ENCODE results near the gene NDC80.
A peak's percentile ranks its signal among the peaks of the same experiment; 100 is the strongest.
"Not testable (repeated sequence)": the region's sequence is repeated elsewhere in the genome, so short reads cannot be mapped to it uniquely, and the experiment has no call there.

Gene NDC80

DNA sequence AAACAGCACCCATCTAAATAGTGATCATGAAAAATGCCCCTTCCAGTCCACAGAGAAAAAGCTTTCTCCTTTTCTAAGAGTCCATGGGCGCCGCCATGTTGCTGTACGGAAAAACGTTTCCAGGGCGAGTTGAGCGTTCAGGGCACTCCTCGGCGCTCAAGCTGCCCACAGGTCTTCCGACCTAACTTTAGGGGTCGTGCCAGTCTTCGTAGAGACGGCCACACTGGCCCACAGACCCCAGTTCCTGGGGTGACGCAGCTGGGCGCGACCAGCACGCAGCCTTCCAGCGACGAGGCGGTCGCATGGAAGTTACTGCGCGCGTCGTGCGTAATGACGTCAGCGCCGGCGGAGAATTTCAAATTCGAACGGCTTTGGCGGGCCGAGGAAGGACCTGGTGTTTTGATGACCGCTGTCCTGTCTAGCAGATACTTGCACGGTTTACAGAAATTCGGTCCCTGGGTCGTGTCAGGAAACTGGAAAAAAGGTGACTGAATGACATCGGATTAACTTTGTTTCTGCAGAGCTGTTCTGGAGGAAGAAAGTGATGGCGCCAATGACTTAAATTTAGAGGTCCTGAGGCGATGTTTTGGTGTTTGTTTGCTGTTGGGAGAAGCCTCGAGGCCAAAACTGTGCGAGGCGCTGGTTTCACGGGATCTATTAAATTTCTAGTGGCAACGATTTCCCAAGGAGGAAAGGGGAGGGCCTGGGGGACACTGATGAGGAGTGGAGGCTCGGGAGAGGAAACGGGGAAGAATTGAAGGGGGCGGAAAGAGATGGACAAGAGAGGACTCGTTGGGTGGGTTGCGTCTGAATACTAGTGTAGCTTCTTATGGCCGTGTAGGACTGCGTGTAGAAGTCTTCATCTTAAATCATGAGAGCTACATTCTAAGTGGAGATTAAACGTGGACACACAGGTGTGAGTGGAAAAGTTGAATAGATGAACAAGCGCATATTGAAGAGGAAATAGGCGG is at the start of gene NDC80, which contains the start of gene METTL4:
Gene NDC80 (plus strand): TSS at position 358 of the 971 bp plus-strand sequence. CDS start 1,429 bp downstream, outside the sequence.
Gene METTL4 (minus strand): TSS at position 306 of the 971 bp plus-strand sequence. CDS start 4,289 bp downstream, outside the sequence.
- FAIRE-seq (peak; percentile 99), DNase-seq (ENCODE audit: low spot score) (peak; percentile 99)

DNA sequence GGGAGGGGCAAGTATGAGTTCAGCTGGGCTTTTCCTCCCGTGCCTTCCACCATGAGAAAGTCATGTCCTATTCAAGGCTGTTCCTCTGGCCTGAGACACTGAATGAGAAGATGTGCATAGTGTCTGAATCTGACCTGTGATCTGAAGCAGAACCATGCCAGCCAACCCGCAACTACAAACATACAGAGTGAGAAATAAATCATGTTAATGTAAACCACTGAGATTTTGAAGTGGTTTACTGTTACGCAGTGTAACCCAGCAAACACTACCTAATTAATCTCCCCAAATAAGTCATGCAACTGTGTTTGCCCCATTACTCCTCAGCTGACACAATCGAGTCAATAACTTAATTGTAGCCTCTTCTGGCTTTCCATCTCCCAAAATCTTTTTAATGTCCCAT is 49.2 kb upstream of the NDC80 start:
- DNase-seq (ENCODE audit: low spot score) (no peak), FAIRE-seq (peak; percentile 90)

- not testable (repeated sequence) for DNase-seq (ENCODE audit: low spot score)
- FAIRE-seq: peak; percentile 20
Measured at GRCh38 chr18:2524794-2525198, 46.6 kb upstream of the NDC80 start.

DNA sequence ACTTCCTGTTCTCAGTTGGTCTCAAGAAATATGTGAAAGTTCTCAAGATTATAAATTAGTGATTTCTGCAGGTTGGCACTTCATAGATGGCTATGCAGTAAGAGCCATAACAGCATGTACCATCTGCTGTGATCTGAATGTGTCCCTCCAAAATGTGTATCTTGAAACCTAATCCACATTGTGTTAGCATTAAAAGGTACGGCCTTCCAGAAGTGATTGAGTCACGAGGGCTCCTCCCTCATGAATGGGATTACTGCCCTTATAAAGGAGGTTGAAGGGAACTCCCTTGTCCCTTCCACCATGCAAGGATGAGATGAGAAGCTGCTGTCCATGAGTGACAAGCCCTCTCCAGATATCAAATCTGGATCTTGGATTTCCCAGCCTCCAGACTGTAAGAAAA is 45.0 kb upstream of the NDC80 start:
- FAIRE-seq: peak; percentile 85

DNA sequence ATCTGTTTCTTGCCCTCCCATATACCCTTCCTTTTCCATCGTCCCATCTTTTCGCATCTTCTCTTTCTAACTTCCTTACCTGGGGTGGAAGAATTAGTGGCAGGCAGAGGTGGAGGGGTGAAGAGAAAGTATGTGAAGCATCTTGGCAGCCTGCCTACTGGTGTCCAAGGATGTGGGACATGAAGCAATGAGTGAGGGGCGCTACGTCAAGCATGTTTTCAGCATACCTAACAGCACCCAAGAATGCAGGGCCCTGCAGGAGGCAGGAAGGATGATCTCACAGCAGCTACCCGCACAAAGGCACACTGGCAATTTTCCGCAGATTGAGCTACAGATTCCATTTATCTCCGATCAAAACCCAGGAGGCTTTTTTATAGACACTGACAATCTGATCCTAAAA is 42.2 kb upstream of the NDC80 start:
- FAIRE-seq (peak; percentile 99), DNase-seq (ENCODE audit: low spot score) (peak; percentile 97)

More for the DNA sequence above, 45.0 kb upstream of the NDC80 start:
- DNase-seq (ENCODE audit: low spot score): no peak

- peak; percentile 23 for FAIRE-seq
- DNase-seq (ENCODE audit: low spot score): no peak
Measured at GRCh38 chr18:2531751-2532150, 39.6 kb upstream of the NDC80 start.

GRCh38 chr18:2532797-2533196 is 38.6 kb upstream of the NDC80 start:
- no peak for DNase-seq (ENCODE audit: low spot score)
- FAIRE-seq: no peak

GRCh38 chr18:2534906-2535305 is 36.5 kb upstream of the NDC80 start:
- no peak for FAIRE-seq
- no peak for DNase-seq (ENCODE audit: low spot score)

DNA sequence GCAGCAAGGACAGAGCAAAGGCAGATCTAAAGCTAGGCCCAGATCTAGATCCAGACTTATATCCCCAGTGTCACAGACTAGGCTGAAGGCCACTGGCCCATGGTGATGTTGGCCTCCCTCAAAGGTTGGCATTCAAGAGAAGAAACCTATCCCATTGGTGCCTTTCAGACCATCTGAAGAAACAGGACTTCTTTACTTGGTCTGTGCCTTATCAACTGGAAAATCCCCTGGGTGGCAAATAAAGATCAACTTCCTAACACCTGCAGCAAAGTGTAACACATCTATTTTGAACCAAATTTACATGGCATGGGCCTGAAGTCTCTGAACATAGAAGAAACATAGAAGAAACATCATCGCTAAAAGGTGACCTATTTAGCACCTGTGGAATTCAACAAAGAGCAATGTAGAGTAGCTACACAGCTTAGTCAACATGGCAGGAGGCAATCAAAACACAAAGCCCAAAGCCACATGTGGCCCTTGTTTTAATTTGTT is 35.9 kb upstream of the NDC80 start:
- FAIRE-seq: peak; percentile 95
- DNase-seq (ENCODE audit: low spot score): no peak

- DNase-seq (ENCODE audit: low spot score) (no peak), FAIRE-seq (no peak)
Measured at GRCh38 chr18:2536063-2536462, 35.3 kb upstream of the NDC80 start.

DNA sequence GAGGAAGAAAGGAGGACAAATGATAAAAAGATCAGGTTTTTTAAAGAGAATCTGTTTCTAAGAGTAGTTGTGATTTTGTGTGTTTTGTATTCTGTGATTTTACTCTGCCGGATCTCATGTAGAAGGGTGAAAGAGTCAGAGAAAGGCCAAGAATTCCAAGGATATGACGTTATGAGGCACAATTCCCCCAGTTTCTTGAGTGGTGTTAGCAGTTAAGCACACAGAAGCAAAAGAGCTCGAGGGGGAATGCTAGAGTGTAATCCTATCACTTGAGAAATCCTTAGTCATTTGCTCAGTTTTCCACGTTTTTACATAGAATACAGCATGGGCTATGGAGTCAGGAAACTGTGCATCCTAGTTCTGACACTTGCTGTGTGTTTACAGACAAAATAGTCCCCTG is 34.9 kb upstream of the NDC80 start:
- no peak for FAIRE-seq
- DNase-seq (ENCODE audit: low spot score): peak; percentile 74

GRCh38 chr18:2537296-2537695 is 34.1 kb upstream of the NDC80 start:
- DNase-seq (ENCODE audit: low spot score): no peak
- FAIRE-seq: no peak

DNA sequence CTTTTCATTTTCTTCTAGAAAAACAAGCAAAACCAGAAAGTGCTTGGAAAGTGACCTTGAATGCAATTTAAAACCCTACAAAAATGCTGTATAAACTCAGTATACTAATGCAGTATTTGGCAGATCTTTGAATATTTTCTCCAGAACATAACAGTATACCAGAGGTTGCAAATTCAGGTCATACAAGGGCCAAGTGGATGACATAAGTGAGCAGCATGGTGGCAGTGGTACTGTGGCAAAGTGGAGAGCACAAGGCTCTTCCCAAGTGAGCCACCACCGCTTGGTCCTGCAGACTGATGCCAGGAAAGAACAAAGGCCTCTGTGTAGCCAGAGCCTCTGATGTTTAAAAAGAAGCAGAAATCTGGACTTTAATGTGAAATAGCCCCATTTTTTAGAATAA is 33.1 kb upstream of the NDC80 start:
- FAIRE-seq: peak; percentile 93
- DNase-seq (ENCODE audit: low spot score): no peak

DNA sequence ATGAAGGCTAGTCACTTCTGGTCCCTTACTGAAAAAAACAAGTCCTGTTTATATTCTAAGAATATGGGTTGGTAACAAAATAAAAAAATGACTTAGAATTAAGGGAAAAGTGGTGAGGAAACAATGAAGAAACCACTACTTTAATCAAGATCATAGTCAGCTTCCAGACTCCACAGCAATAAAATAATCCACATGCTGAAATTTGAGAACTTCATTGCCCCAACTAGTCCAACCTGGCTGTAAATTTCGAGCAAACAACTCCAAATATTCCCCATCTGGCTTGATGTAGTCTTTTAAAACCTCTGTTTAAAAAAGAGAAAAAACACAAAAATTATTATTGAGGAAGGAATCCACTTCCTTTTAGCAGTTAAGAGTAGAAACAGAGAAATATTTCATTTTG is 32.5 kb upstream of the NDC80 start:
- FAIRE-seq: no peak
- DNase-seq (ENCODE audit: low spot score): no peak

DNA sequence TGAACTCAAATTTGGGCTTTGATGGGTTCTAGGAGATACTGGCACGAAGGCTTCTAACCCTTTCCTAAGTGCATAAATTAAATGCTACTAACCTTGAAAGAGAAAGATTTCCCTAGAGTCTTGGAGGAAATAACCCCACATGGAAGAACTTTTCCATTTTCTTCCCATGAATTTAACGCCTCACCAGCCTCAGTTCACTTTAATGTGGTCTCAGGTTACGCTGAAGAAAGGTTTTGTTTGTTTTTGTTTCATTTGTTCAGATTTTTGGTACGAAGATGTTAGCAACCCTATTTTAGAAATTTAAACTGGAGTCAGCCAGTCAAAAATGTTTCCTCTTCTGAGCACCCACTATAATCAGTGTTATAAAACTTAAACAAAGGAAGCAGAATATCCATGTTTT is 30.8 kb upstream of the NDC80 start:
- DNase-seq (ENCODE audit: low spot score) (no peak), FAIRE-seq (peak; percentile 79)

DNA sequence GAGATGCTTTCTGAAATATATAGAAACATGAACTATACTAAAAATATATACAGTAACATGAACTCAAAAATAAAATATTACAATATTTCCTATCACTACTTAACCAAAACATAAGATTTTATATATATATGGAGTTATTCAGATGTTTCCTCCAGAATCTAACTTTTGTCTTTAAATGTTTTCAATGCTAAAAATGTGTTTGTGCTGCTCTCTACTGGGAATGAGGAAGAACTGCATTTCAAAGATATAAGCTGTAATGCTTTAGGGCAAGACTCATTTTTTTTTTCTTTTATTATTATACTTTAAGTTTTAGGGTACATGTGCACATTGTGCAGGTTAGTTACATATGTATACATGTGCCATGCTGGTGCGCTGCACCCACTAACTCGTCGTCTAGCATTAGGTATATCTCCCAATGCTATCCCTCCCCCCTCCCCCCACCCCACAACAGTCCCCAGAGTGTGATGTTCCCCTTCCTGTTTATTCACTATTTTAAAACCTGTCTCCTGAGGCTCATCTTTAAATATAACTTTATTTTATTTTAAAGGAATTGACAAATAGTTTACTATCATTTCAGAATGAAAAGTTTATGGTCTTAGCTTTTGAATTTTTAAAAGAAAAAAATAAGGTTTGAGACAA is 29.3 kb upstream of the NDC80 start:
- not testable (repeated sequence) for FAIRE-seq
- peak; percentile 62 for DNase-seq (ENCODE audit: low spot score)

DNA sequence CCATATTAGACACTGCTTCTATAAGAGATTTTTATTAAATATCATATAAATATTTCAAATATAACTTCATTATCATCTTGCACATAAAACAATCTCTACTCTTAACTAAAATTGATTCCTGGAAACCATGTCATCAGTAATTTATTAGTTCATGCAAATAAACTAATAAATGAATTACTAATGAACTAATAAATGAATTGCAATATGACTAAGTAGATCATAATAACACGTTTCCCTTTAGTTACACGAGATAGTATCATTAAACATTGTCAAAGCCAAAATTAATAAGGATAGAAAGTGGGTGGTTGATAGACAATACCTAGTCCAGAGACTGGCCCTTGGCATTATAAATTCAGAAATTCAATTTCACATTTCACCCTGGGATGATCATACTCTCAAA is 26.2 kb upstream of the NDC80 start:
- no peak for FAIRE-seq

GRCh38 chr18:2547477-2548087 is 23.8 kb upstream of the NDC80 start:
- DNase-seq (ENCODE audit: low spot score): peak; percentile 60

More for the DNA sequence above, 26.2 kb upstream of the NDC80 start:
- DNase-seq (ENCODE audit: low spot score): no peak

DNA sequence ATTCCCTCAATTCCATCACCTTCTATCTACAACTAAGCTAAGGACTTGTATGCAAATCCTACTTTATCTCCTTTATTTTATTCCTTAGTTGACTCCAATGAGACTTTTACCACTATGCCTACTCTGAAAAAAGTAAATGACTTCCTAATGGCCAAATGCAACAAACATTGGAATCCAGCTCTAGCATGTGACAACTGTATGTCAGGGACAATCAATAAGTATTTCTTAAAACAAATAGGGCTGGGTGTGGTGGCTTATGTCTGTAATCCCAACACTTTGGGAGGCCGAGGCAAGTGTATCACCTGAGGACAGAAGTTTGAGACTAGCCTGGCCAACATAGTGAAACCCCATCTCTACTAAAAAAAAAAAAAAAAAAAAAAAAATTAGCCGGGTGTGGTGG is 21.9 kb upstream of the NDC80 start:
- peak; percentile 30 for FAIRE-seq
- no peak for DNase-seq (ENCODE audit: low spot score)

More at GRCh38 chr18:2547477-2548087, 23.8 kb upstream of the NDC80 start:
- peak; percentile 90 for FAIRE-seq

DNA sequence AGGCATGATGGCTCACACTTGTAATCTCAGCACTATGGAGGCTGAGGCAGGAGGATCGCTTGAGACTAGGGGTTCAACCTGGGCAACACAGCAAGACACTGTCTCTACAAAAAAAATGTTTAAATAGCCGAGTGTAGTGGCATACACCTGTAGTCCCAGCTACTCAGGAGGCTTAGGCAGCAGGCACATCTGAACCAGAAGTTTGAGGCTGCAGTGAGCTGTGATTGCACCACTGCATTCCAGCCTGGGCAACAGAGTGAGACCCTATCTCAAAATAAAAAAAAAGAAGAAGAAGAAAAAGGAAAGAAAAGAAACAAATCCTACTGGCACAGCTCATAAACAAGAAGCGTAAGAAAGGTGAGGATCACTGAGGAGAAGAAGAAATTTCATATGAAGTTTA is 19.9 kb upstream of the NDC80 start:
- FAIRE-seq (no peak), DNase-seq (ENCODE audit: low spot score) (no peak)

- peak; percentile 30 for FAIRE-seq
- DNase-seq (ENCODE audit: low spot score): no peak
Measured at GRCh38 chr18:2554696-2555095, 16.7 kb upstream of the NDC80 start.

- FAIRE-seq (no peak), DNase-seq (ENCODE audit: low spot score) (no peak)
Measured at GRCh38 chr18:2555895-2556294, 15.5 kb upstream of the NDC80 start.

Data from urothelium cell line (cell line).